Adipocyte (in vitro differentiated cells): ENCODE data around the gene PAN3.

Source experiments
- DNase-seq: peaks from one replicate; pipeline ENCODE4 v3.0.0-alpha.2; 2015; ENCODE audit warnings: low read depth
- H3K27me3 ChIP-seq: replicated peaks from 2 replicates; pipeline ENCODE4 v1.7.0; 2013; ENCODE audit warnings: mild to moderate bottlenecking, low read length, moderate library complexity; ENCODE audit not compliant: control insufficient read depth, insufficient read depth
- H3K36me3 ChIP-seq: 2 replicates; pipeline ENCODE4 v1.7.0; 2013; ENCODE audit warnings: low read length, mild to moderate bottlenecking, moderate library complexity; ENCODE audit not compliant: control insufficient read depth, insufficient read depth, severe bottlenecking
- H3K4me1 ChIP-seq: 2 replicates; pipeline ENCODE4 v1.7.0; 2013; ENCODE audit warnings: mild to moderate bottlenecking, low read length, moderate library complexity; ENCODE audit not compliant: control insufficient read depth, insufficient read depth
- H3K4me3 ChIP-seq: 2 replicates; pipeline ENCODE4 v1.7.0; 2013; ENCODE audit warnings: mild to moderate bottlenecking, low read length, moderate library complexity
- H3K9ac ChIP-seq: 2 replicates; pipeline ENCODE4 v1.7.0; 2013; ENCODE audit warnings: mild to moderate bottlenecking, low read length, moderate library complexity
- H3K9me3 ChIP-seq: 2 replicates; pipeline ENCODE4 v1.7.0; 2013; ENCODE audit warnings: mild to moderate bottlenecking, low read length, moderate library complexity; ENCODE audit not compliant: control insufficient read depth

PAN3 gene

DNA sequence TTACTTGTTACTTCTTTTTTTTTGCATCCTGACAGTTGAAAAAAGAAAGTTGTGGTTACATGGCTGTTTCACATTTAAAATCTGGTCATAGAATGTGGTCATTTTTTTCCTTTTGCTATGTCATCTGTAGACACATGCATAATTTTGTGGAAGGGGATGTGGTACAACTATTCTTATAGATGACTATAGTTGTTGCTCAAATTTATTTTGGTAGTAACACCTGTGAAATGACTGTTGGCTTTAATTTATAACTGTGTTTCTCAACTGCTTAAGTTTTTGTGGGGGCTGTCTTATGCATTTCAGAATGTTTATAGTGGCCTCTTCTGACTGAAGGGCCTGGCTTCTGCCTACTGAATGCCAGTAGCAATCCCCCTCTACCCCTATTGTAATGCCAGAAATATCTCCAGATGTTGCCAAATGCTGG, 130.5 kb downstream of the PAN3 start:
- no peak for DNase-seq
- H3K4me3 ChIP-seq = no peak overlapping the region
- no peaks in the 10 kb centered on the region for H3K27me3 ChIP-seq
- H3K9ac ChIP-seq = no peak overlapping the region
- peaks cover 35% of the 10 kb centered on the region for H3K36me3 ChIP-seq
- no peaks in the 10 kb centered on the region for H3K9me3 ChIP-seq
- H3K4me1 ChIP-seq = no peaks in the 10 kb centered on the region

GRCh38 chr13:28271056-28271840, 132.9 kb downstream of the PAN3 start:
- Histone ChIP-seq H3K27me3 (no peaks in the 10 kb centered on the region), H3K9ac (no peak overlapping the region), H3K36me3 (peaks cover 37% of the 10 kb centered on the region), H3K4me3 (no peak overlapping the region), H3K4me1 (no peaks in the 10 kb centered on the region), H3K9me3 (no peaks in the 10 kb centered on the region)
- no peak for DNase-seq

GRCh38 chr13:28273919-28274318, 135.6 kb downstream of the PAN3 start:
- Histone ChIP-seq H3K9me3 (no peaks in the 10 kb centered on the region), H3K9ac (no peak overlapping the region), H3K4me1 (no peaks in the 10 kb centered on the region), H3K27me3 (no peaks in the 10 kb centered on the region), H3K36me3 (peaks cover 40% of the 10 kb centered on the region), H3K4me3 (no peak overlapping the region)
- no peak for DNase-seq

DNA sequence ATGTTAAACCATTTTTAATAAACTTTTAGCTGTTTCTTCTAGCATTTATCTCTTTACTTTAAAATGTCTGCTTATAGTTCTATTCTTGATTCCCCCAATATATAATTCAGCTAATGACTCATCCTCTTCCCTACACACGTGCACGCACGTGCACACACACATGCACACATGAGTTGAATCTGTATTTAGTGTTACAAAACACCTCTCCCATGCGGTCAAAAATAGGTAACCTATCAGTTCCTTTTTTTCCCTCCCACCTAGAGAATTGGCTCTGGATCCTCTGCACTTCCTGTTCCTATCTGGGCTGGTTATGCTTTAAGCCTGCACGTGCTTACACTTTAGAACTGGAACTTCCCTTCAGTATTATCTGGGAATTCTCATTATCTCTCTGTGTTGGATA, 144.1 kb downstream of the PAN3 start:
- H3K9ac ChIP-seq = no peak overlapping the region
- no peaks in the 10 kb centered on the region for H3K4me1 ChIP-seq
- H3K4me3 ChIP-seq = no peak overlapping the region
- DNase-seq = no peak
- no peaks in the 10 kb centered on the region for H3K27me3 ChIP-seq
- H3K9me3 ChIP-seq = no peaks in the 10 kb centered on the region
- H3K36me3 ChIP-seq = peaks cover 63% of the 10 kb centered on the region

DNA sequence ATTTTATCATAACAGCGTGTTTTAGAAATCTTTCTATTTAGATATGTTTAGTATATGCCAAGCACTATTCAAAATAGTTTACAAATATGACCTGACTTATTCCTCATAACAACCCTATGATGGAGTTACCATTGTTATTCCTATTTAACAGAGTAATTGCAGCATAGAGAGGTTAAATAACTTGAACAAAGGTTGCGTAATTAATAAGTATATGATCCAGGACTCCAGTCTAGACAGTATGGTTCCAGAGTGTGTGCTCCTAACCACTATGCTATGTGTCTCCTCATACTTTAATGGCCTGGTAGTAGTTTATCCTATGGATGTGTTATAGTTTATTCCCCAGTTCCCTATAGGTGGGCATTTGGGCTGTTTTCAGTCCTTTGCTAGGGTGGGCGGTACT, 145.3 kb downstream of the PAN3 start:
- no peaks in the 10 kb centered on the region for H3K27me3 ChIP-seq
- DNase-seq = no peak

DNA sequence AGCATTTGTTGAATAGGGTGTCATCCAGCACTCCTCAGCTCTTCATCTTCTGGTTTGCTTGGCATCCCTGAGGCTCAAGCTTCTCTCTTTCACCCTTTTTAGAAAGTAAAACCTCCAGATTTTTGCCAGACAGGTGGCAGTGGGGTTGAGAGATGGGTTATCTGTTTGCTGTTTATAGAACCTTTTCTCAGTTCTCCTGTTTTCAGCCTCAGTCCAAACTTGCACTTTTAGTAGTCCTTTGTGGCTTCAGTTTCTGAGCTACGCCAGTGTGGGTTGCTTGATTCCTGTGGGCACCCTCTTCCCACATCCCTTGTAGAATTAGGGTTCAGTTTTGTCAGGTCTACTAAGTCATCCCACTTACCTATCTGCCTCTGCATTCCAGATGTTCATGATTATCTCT, 147.9 kb downstream of the PAN3 start:
- H3K36me3 ChIP-seq = peaks cover 47% of the 10 kb centered on the region
- no peaks in the 10 kb centered on the region for H3K27me3 ChIP-seq
- no peaks in the 10 kb centered on the region for H3K4me1 ChIP-seq
- H3K4me3 ChIP-seq = no peak overlapping the region
- DNase-seq = no peak
- no peaks in the 10 kb centered on the region for H3K9me3 ChIP-seq
- H3K9ac ChIP-seq = no peak overlapping the region

More for the DNA sequence above, 145.3 kb downstream of the PAN3 start:
- Histone ChIP-seq H3K9ac (no peak overlapping the region), H3K36me3 (peaks cover 61% of the 10 kb centered on the region), H3K9me3 (no peaks in the 10 kb centered on the region), H3K4me1 (no peaks in the 10 kb centered on the region), H3K4me3 (no peak overlapping the region)

DNA sequence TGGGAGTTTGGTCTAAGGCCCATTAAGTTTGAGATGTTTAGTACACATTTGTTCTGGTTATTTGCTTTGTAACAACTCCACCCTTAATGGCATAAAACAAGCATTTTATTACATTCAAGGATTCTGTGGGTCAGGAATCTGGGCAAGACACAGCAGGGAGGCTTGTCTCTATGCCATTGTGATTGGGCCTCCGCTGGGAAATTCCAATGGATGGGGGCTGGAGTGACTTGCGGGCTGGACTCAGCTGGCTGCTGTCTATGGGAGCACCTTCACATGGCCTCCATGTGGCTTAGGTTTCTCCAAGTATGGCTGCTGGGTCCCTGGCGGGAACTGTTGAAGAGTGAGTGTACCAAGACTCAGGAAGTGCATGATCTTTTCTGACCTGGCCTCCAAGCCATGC, 159.0 kb downstream of the PAN3 start:
- no peak for DNase-seq
- Histone ChIP-seq H3K9ac (no peak overlapping the region), H3K27me3 (no peaks in the 10 kb centered on the region), H3K4me3 (no peak overlapping the region), H3K9me3 (no peaks in the 10 kb centered on the region), H3K36me3 (peaks cover 31% of the 10 kb centered on the region), H3K4me1 (no peaks in the 10 kb centered on the region)

GRCh38 chr13:28299916-28300315, 161.6 kb downstream of the PAN3 start:
- no peak overlapping the region for H3K9ac ChIP-seq
- H3K9me3 ChIP-seq = no peaks in the 10 kb centered on the region
- peak; percentile 17 for DNase-seq
- H3K36me3 ChIP-seq = peaks cover 7% of the 10 kb centered on the region
- H3K4me1 ChIP-seq = no peaks in the 10 kb centered on the region
- H3K4me3 ChIP-seq = no peak overlapping the region
- no peaks in the 10 kb centered on the region for H3K27me3 ChIP-seq

DNA sequence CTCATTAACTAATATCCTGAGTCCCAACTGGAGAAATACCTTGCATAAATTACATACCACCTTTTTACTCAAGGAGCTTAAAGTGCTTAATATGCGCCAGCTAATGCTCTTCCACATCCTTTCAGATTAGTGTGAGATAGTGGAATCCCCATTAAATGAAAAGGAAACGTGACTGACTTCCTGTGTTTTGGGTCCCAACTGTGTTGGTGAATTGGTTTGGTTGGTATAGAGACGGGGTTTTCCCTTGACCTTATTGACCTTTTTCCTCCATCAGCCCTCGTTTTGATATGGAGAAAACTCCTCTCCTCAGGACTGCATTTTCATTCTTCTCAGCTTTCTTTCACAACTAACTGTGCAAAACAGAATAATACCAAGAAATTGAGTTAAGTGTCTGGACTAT, 163.5 kb downstream of the PAN3 start:
- Histone ChIP-seq H3K27me3 (no peaks in the 10 kb centered on the region), H3K9me3 (no peaks in the 10 kb centered on the region), H3K4me3 (no peak overlapping the region), H3K36me3 (no peaks in the 10 kb centered on the region), H3K9ac (no peak overlapping the region), H3K4me1 (no peaks in the 10 kb centered on the region)
- DNase-seq = no peak

GRCh38 chr13:28306325-28306724, 168.0 kb downstream of the PAN3 start:
- Histone ChIP-seq H3K9me3 (no peaks in the 10 kb centered on the region), H3K4me1 (no peaks in the 10 kb centered on the region), H3K9ac (no peak overlapping the region), H3K4me3 (no peak overlapping the region), H3K27me3 (no peaks in the 10 kb centered on the region), H3K36me3 (no peaks in the 10 kb centered on the region)
- no peak for DNase-seq

- Histone ChIP-seq H3K27me3 (no peaks in the 10 kb centered on the region), H3K4me3 (no peak overlapping the region), H3K9me3 (no peaks in the 10 kb centered on the region), H3K4me1 (no peaks in the 10 kb centered on the region), H3K36me3 (no peaks in the 10 kb centered on the region), H3K9ac (no peak overlapping the region)
- DNase-seq = peak; percentile 42
Observed at GRCh38 chr13:28313579-28313978, 175.2 kb downstream of the PAN3 start.

DNA sequence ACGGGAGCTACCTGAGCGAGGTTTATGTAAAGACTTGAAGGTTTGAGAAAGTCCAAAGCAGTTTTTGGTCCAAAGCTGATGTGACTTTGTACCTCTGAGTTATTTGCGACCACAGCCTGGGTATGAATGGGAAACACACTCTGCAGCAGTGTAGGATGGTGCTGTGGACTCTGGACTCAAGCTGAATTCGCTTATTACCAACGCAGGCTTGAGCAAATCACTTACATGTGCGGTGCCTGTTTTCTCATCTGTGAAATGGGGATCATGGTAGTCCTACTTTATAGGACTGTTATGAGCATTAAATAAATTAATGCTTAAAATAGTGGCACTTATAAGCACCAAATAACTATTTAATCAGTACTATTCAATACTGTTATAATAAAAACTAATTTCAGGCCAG, 176.5 kb downstream of the PAN3 start:
- Histone ChIP-seq H3K36me3 (no peaks in the 10 kb centered on the region), H3K9me3 (no peaks in the 10 kb centered on the region), H3K27me3 (no peaks in the 10 kb centered on the region), H3K4me1 (no peaks in the 10 kb centered on the region), H3K4me3 (no peak overlapping the region), H3K9ac (no peak overlapping the region)
- DNase-seq = no peak
